PC-3 (cell line): ENCODE measurements around the gene FARP1.

Experiments used
- CTCF ChIP-seq: fragments of 300-600 bp; sonication (generic); conservative IDR thresholded peaks from 2 replicates; pipeline ENCODE4 v1.5.1; 2017; ENCODE audit warnings: antibody characterized with exemption, low read depth, mild to moderate bottlenecking, low read length
- EZH2 ChIP-seq: fragments of 300-600 bp; sonication (generic); IDR thresholded peaks from one replicate; pipeline ENCODE4 v1.6.1; 2017; ENCODE audit warnings: antibody characterized with exemption, mild to moderate bottlenecking, low read length; ENCODE audit not compliant: unreplicated experiment
- EZH2phosphoT487 ChIP-seq: fragments of 300-600 bp; sonication (generic); IDR thresholded peaks from 2 replicates; pipeline ENCODE4 v1.6.1; 2018; ENCODE audit warnings: mild to moderate bottlenecking, antibody characterized with exemption, low read length, borderline replicate concordance

GRCh38 chr13:98333486-98333885 is 190.6 kb downstream of the FARP1 start:
- TF ChIP-seq CTCF (no peak), EZH2 (no peak), EZH2phosphoT487 (no peak)
